ENCODE results near the gene LYPLA2. TPM values are rescaled to one million over a fixed set of nuclear protein-coding genes. Genes with fewer than 3 reads are reported as not detected.

Gene LYPLA2
- total and polyA plus RNA-seq, 2 donors (not counting 1 experiment from before 2014, with no cell fraction given), result 50.6 to 60.5 TPM

GRCh38 chr1:23745515-23745914, 45.4 kb upstream of the LYPLA2 start:
- Histone ChIP-seq H3K4me2 (replicated peaks; ENCODE audit: low read depth, low read length, poor library complexity, severe bottlenecking) (peak overlapping the region; percentile 91), H3K4me1 (ENCODE audit: control insufficient read depth in 2 of 2, insufficient read depth in 2 of 2, low read length in 2 of 2) (peaks cover 22 to 38% of the 10 kb centered on the region in 2 donors), H3K27me3 (replicated peaks in 1 of 4; ENCODE audit: control extremely low read depth in 1 of 4, control insufficient read depth in 3 of 4, insufficient read depth in 4 of 4, low read length in 3 of 4) (no peaks in the 10 kb centered on the region), H3K4me3 (ENCODE audit: control extremely low read depth in 1 of 5, extremely low read depth in 1 of 5, insufficient read depth in 1 of 5, low read depth in 2 of 5, low read length in 4 of 5) (peak overlapping the region in 1 of 5 experiments; percentile 85), H4K20me1 (ENCODE audit: control insufficient read depth, insufficient read depth, low read length, poor library complexity, severe bottlenecking) (peaks cover 52% of the 10 kb centered on the region), H3K27ac (ENCODE audit: low read length in 2 of 2) (no peak overlapping the region), H3K36me3 (replicated peaks in 1 of 2; ENCODE audit: control extremely low read depth in 1 of 2, control insufficient read depth in 1 of 2, extremely low read depth in 1 of 2, insufficient read depth in 2 of 2, low read length in 1 of 2) (peaks cover 1 to 26% of the 10 kb centered on the region in 2 experiments), H3K9ac (ENCODE audit: low read length) (no peak overlapping the region), H2AFZ (ENCODE audit: insufficient read depth, low read depth, low read length, poor library complexity, severe bottlenecking) (no peak overlapping the region), H3K9me3 (ENCODE audit: control extremely low read depth in 1 of 3, control insufficient read depth in 2 of 3, insufficient read depth in 1 of 3, low read length in 2 of 3) (no peaks in the 10 kb centered on the region), H3K79me2 (ENCODE audit: control insufficient read depth, insufficient read depth, low read length) (peaks cover 67% of the 10 kb centered on the region)
- WGBS (ENCODE audit: insufficient coverage), result no CpG with 5 or more reads among the region's 1 CpG
- no peaks in the 10 kb centered on the region for H3K27me3 Mint-ChIP-seq
- DNase-seq (peak; percentile 50), ATAC-seq (ENCODE audit: low read depth) (no peak)
- ChIA-PET CTCF (interaction anchor here (0.7 to 7.8 kb wide), 20 partner anchors 8 to 248 kb away, joined by 3 to 112 read pairs (median 4); partner anchors contain the start of gene RPL11), POLR2A (interaction anchor here (0.6 to 1.7 kb wide), 8 partner anchors 16 to 446 kb away, joined by 3 to 14 read pairs (median 5); partner anchors contain the start of gene RPL11)
- H3K27ac Mint-ChIP-seq, result peak overlapping the region; percentile 66
- H3K4me3 Mint-ChIP-seq, result peak overlapping the region; percentile 70
- TF ChIP-seq CTCF (IDR thresholded peaks at IDR 0.05) (peak; percentile 68), EZH2 (IDR thresholded peaks at IDR 0.05; ENCODE audit: borderline replicate concordance, insufficient read depth, low read depth, low read length, poor library complexity, severe bottlenecking) (no peak)
- peaks cover 58% of the 10 kb centered on the region for H3K4me1 Mint-ChIP-seq
- intact Hi-C loops (cut with micrococcal nuclease), result loop anchor here (1.0 kb wide), 1 partner anchor 23 kb away; no protein-coding TSS in a partner anchor
- H3K9me3 Mint-ChIP-seq (ENCODE audit: insufficient read depth), result no peaks in the 10 kb centered on the region

- no peak overlapping the region for H3K9ac ChIP-seq (ENCODE audit: low read length)
- no peak for ATAC-seq (ENCODE audit: low read depth)
- no peak overlapping the region for H3K4me3 ChIP-seq (ENCODE audit: control extremely low read depth in 1 of 5, extremely low read depth in 1 of 5, insufficient read depth in 1 of 5, low read depth in 2 of 5, low read length in 4 of 5)
- H3K27me3 Mint-ChIP-seq, result no peaks in the 10 kb centered on the region
- ChIA-PET CTCF (interaction anchor here (0.7 to 7.8 kb wide), 6 partner anchors 11 to 53 kb away, joined by 3 to 112 read pairs (median 4); partner anchors contain the start of gene RPL11), POLR2A (no interaction called here)
- H3K27me3 ChIP-seq (replicated peaks in 1 of 4; ENCODE audit: control extremely low read depth in 1 of 4, control insufficient read depth in 3 of 4, insufficient read depth in 4 of 4, low read length in 3 of 4), result no peaks in the 10 kb centered on the region
- H3K4me1 Mint-ChIP-seq, result peaks cover 52% of the 10 kb centered on the region
- DNase-seq, result no peak
- peaks cover 91% of the 10 kb centered on the region for H3K79me2 ChIP-seq (ENCODE audit: control insufficient read depth, insufficient read depth, low read length)
- intact Hi-C loops (cut with micrococcal nuclease), result no loop called here
- no peak overlapping the region for H3K4me2 ChIP-seq (replicated peaks; ENCODE audit: low read depth, low read length, poor library complexity, severe bottlenecking)
- peaks cover 3 to 51% of the 10 kb centered on the region in 2 experiments for H3K36me3 ChIP-seq (replicated peaks in 1 of 2; ENCODE audit: control extremely low read depth in 1 of 2, control insufficient read depth in 1 of 2, extremely low read depth in 1 of 2, insufficient read depth in 2 of 2, low read length in 1 of 2)
- H3K9me3 ChIP-seq (ENCODE audit: control extremely low read depth in 1 of 3, control insufficient read depth in 2 of 3, insufficient read depth in 1 of 3, low read length in 2 of 3), result no peaks in the 10 kb centered on the region
- TF ChIP-seq EZH2 (IDR thresholded peaks at IDR 0.05; ENCODE audit: borderline replicate concordance, insufficient read depth, low read depth, low read length, poor library complexity, severe bottlenecking) (no peak), CTCF (IDR thresholded peaks at IDR 0.05) (no peak)
- H3K4me1 ChIP-seq (ENCODE audit: control insufficient read depth in 2 of 2, insufficient read depth in 2 of 2, low read length in 2 of 2), result peaks cover 21 to 32% of the 10 kb centered on the region in 2 donors
- H3K9me3 Mint-ChIP-seq (ENCODE audit: insufficient read depth), result no peaks in the 10 kb centered on the region
- H4K20me1 ChIP-seq (ENCODE audit: control insufficient read depth, insufficient read depth, low read length, poor library complexity, severe bottlenecking), result peaks cover 76% of the 10 kb centered on the region
- H3K27ac Mint-ChIP-seq, result peak overlapping the region; percentile 39
- H3K27ac ChIP-seq (ENCODE audit: low read length in 2 of 2), result peak overlapping the region in 1 of 2 donors; percentile 61
- H2AFZ ChIP-seq (ENCODE audit: insufficient read depth, low read depth, low read length, poor library complexity, severe bottlenecking), result no peak overlapping the region
- no peak overlapping the region for H3K4me3 Mint-ChIP-seq
- WGBS (ENCODE audit: insufficient coverage), result 79% methylated on average over 2 of the region's 3 CpGs
Observed at GRCh38 chr1:23748016-23748415, 42.9 kb upstream of the LYPLA2 start.
